Glomerular endothelial cell (primary cell): ENCODE results near the gene ERBB4. TPM values are rescaled to one million over a fixed set of nuclear protein-coding genes. Genes with fewer than 3 reads are reported as not detected.
"Not testable (repeated sequence)": the region's sequence is repeated elsewhere in the genome, so short reads cannot be mapped to it uniquely, and the experiment has no call there.

ENCODE experiments used
- DNase-seq: peaks from one replicate; pipeline ENCODE4 v3.0.0-alpha.2; 2011; ENCODE audit warnings: low read depth, low spot score; ENCODE audit errors: extremely low read depth
- total RNA-seq: library from RNA; depleted of rRNA; stranded (reverse); fragments of >200 nt; gene quantifications from 2 replicates; pipeline ENCODE4 v1.2.3, GENCODE V29; 2015

ERBB4 gene
- total RNA-seq, 1 donor from 2014 or later, result 0.18 TPM

DNA sequence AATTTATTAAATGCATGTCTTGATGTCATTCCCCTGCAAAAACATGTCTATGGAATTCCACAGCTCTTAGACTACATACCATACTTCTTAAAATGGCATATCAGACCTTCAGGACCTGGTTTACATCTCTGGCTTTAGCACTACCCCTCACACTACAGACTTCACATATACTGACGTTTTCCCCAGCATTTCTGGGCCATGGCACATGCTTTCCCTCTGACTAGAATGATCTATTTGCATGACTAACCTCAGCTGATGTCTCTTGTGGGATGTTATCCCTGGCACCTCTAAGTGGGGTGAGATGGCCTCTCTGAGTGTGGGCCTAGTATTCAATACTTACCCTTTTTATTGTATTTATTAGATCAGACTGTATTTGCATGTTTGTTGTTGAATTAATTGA lies 381.6 kb downstream of the ERBB4 start:
- DNase-seq, result no peak

DNA sequence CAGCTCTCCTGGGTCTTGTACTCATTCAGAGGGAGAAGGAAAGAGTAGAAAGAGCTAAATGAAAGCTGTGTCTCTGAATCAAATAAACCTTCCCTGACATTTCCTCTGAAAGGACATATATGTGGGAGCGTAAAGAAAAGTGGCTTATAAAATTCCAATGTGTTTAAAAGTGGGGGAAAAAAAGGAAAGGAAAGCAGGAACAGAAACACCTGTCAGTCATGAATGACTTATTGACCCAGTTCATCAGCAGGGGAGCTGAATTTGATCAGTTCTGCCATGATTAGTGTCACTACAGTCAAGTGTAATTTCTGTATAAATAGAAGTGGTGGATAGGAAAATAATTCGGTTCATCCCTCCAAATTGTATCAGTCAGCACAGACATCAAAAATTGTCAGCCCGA lies 382.5 kb downstream of the ERBB4 start:
- no peak for DNase-seq

DNA sequence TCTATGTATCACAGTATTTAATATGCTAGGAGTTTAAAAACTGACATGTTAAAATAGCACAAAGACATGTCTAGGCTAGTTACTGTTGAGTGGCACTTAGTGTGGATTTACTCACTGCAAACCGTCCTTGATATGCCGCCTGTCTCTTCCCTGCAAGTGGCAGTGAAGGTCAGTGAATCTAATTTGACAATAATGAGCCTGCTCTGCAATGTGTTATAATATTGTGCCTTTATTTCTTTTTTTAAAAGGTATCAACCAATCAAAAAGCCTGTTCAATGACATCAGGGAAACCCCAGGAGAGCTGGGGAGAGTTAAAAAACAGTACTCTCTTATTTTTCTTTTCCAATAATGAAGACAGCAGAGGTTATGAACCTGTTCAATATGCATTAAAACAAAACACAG lies 384.1 kb downstream of the ERBB4 start:
- DNase-seq, result no peak

DNA sequence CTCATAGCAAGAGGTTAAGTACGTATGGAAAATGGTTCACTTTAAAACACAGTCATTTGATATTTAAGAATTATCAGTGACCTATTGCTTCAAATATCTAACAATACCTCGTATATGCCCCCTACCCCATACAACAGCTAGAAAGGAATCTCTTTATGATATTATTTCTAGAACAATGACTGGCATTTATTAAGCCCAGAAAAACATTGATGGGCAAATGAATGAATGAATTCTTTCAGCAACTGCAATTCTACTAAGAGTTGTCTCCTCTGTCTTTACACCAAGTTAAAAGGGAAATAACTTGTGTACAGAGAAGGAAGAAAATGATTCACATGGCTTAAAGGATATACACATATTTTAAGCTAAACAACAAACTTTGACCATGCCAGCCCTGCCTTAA lies 384.7 kb downstream of the ERBB4 start:
- no peak for DNase-seq

DNA sequence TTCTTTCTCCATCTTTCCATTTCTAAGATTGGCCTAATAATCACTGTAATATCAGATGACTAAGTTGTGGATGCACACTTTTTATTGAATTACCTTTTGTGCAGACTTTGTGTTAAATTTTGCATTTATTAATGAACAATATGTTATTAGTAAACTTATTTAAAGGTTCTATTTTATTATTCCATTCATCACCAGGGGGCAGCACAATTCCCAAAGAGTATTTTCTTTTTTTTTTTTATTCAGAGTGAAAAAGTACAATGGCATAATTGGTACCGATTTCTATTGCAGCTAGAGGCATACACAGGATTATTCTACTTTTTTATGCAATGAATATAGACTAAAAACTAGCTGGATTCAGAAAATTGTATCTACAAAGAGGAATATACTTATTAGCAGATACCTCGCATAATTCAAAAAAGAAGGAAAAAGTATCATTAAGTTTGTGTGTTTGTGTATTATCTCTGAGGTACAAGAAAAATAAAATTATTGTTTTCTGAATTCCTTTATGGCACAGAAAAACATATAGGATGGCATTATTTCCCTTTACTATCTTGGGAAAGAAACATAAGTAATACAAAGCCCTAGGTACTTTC lies 390.6 kb downstream of the ERBB4 start:
- no peak for DNase-seq

DNA sequence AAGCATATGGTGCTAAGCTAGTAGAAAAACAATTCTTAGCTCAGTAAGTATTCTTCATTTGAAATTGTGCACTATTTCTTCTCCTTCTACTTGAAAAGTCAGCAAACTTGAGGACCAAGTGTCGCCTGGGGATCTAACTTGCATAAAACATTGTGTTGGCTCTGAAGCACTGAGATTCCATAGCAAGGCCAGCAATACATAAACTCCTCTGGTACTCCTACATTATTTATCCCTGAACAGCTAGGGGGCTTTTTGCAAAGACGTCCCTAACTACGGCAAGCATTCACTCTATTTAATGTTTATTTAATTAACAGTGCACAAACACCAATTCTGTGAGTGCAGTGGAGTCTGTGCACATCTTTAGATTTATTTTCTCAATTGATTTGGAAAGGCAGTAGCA lies 392.2 kb downstream of the ERBB4 start:
- no peak for DNase-seq

DNA sequence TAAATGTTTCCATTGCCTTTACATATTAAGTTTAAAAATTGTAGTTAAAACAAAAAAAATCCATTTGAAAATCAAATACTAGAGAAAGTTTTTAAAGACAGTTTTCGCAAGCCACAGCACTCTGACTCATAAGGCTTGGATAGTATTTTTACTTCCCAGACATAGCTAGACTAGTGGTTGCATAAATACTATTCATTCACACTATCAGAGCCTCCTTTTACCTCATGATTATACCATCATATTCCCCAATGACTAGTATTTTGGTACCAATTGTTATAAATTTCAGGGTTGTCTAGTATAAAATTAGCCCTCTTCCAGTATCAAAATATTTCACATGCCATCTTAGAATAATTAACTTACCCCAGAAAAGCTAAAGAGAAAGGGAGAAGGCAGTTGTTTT lies 393.5 kb downstream of the ERBB4 start:
- DNase-seq, result no peak

DNA sequence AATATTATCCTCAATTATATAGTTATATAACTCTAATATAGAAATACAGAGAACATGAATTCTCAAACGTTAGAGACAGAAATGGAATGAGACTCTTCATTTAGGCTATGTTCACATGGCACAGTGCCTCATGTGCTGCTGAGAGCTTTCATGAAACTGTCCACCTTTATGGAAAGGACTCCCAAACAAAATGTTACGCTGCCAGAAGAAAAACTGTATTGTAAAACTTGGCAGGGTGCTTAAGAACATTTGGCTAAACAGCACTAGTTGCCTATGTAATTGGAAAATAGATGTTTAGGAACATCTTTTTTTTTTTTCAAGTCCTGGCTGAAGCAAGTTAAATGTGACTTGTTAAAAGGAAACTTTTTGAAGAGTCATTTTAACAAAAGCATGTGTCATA lies 396.0 kb downstream of the ERBB4 start:
- DNase-seq, result no peak

DNA sequence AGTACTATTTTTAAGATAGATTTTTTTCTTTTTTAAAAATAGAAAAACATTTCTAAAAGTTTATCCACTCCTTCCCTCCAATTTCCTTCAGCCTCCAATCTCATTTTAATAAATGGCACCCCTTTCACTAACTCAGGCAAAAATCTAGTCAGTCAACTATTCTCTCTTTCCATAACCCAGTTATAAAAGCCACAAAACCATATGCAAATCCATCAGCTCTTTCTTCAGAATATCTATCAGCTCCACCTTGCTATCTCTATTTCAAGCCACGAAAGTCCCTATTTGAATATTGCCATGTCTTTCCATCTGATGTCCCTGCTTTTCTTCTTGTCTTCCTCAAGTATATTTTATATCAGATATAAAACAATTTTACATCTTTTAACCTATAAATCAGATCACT lies 397.1 kb downstream of the ERBB4 start:
- DNase-seq, result no peak

DNA sequence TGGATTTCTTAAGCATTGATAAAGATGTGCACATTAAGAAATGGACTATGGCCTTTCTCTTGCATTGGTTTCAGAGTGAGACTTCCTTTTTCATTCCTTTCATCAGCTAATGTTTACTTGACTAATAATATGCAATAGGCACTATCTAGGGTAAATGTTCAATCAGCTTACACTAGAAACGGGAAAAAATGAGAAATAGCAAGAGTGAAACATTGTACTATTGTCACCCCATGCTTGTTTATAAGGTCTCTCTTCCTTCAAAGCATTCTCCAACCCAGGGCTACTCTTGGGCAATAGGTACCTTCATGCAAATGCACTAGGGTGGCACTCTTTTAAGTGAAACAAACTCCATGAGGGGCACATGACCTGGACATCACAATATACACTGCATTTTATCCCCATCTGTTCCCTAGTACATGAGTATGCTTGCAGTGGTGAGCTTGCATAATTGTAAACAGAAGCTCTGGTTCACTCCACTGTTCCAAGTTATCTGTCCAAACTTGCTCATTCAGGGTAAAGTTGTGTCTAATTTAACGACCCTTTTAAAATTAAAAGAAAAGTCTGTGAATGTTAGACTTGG lies 402.3 kb downstream of the ERBB4 start:
- no peak for DNase-seq

DNA sequence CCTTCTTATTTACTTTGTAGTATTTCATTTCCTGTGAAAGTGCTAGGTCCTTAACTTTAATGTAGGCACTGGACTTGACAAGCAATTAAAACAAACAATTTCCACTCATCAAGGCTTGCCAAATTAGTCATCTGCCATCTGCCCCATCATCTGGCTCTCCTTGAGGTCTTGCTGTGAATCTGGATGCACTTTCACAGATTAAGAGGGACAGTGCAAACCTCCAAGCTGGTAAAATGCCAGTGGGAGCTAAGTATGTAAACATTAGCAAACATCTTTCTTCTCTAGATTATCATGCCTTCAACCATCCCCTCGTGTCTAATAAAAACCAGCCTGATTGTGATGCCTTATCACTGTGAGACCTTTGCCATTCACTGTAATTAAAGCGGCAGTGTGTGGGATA lies 402.9 kb downstream of the ERBB4 start:
- no peak for DNase-seq

DNA sequence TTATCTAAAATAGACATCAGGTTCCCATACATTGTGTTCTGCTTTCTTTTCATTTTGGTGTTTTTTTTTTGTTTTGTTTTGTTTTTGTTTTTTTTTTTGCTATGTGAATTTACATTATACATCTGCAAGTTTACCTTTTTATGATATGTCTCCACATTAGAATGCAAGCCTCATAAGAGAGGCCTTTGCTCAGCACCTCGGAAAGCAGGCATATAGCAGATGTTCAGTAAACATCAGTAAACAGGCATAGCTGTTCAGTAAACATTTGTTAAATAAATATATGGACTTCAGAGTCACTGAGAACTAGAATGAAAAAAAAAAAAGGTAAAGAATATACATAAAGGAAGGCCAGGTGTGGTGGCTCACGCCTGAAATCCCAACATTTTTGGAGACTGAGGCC lies 405.3 kb downstream of the ERBB4 start:
- DNase-seq, result no peak

DNA sequence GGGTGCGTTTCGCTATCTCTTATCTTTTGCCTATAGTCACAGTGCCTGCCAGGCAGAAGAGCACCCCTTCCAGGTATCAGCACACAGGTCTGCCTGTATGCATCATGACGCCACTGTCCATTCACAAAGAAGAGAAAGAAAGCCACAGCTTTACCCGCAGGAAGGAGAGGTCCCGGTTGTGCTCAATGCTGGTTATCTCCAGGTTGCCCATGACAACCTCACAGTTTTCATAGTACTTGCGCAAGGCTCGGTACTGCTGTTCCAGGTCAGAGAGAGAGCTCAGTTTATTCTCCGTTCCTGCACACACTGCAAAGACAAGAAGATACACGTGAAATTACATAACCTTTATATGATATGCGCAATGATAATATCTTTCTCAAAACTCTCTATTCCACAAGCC lies 414.0 kb downstream of the ERBB4 start:
- DNase-seq, result no peak

DNA sequence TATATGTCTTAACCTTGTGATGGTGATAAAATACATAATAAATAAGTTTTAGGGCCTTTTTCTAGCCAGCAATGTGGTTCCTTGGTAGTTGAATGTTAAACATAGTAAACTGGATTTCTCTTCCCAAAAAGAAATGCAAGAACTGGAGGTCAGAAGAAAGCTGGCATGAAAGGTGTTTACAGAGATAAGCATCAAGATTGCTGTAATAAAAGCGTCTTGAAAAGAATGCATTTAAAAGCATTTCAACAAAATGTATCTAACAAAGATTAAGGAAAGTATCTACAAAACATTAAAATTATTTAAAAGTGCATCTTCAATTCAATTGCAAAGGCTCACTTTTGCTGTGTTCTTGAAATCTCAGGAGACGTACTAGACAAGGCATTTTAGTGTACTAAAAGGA lies 419.0 kb downstream of the ERBB4 start:
- no peak for DNase-seq

DNA sequence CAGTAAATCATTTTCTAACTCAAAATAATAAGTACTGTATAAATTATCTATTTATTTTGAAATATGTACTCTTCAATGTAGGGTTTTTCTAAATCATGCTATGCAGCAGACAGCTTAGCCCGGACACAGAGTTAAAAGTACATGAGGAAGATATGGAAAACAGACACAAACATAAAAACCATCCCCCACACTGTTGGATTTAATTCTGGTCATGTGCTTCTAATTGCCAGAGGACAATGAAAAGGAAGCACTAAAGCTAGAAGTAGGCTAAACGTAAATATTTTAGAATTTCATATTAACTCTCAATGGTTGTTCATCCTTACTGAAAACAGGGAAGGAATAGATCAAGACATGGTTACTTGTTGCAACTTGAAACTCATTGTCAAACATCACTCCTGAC lies 420.7 kb downstream of the ERBB4 start:
- DNase-seq, result no peak

DNA sequence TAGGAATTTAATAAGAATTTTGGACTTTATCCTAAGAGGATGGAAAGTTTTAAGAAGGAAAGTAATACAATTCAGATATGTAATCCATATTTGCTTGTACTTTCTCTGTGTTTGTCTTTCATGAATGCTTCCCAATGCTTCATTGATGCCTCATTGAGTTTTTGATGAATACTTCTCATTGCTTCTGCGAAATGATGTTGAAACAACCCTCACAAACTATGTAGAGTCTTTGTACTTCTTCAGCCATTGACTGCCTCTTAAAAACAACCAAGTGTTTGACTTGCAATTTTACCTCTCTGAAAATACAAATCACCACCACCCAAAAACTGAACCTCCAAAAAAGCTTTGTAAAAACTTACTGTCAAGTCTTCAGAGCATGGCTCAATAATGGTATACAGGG lies 424.1 kb downstream of the ERBB4 start:
- no peak for DNase-seq

DNA sequence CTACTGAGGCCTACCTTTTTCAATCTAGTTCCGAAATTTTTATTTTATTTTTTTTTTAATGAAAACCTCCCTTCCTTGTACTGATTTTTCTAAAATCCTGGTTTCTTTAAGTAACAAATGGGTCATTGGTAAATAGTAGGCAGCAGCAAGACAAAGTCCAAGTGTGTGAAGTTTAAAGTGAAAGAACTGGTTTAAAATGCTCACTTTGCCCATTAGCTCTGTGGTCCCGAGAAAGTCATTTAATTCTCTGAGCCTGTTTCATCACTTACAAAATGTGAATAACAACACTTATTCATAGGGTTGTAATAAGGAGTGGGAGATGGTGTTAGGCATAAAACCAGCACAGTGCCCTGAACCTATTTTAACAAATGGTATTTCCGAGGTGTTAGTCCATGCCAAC lies 426.2 kb downstream of the ERBB4 start:
- no peak for DNase-seq

DNA sequence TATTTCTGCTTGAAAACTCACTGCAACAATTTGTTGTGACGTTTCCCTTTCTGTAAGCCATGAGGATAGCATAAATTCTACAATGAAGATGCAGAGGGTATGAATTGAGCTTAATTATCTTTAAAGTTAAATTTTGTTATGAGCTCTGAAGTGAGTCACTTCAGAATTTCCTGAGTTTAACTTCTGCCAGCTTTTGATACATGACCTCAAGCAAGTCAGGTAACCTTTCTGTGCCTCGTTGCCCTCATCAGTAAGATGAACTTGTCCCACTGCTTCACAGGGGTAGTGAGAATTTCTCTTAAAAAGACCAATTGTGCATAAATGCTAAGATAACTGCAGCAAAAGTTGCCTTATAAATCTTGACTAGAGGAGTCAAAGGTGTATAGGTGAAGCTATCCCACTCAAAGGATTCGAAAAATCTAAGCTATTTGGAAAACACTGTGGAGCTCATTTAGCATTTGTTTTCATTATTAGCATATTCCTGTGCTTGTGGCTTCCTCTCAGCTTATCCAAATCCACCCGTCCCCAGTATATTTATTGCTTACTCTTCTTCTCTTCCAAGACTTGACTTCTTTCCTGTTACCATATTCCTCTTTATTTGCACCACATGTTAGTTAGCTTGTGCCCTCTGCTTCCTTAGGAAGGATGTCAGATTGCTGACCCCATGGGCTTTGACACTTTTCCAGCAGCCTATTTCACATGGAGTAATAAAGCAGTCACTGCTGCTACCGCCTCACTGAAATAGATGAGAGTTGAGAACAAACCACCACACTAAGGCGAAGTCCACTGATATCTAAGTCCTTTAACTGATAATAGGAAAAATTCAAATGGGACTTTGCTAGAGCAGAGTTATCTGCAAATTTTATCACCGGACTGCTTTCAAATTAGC lies 428.6 kb downstream of the ERBB4 start:
- no peak for DNase-seq

DNA sequence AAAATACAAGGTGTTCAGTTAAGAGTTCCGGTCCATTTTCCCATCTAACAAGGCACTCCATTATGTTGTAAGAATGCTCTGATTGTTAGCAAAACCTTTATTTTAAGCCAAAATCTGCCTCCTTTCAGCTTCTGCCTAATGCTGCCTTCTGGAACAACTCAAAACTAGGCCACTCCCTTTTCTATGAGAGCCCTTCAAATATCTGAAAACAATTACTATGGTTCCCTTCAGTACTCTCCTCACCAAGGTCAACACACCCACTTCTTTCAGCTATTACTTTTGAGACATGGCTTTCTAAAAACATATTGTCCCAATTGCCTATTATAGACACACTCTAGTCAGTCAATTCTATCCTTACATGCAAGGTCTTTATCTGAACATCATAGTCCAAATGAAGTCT lies 429.4 kb downstream of the ERBB4 start:
- DNase-seq, result no peak

DNA sequence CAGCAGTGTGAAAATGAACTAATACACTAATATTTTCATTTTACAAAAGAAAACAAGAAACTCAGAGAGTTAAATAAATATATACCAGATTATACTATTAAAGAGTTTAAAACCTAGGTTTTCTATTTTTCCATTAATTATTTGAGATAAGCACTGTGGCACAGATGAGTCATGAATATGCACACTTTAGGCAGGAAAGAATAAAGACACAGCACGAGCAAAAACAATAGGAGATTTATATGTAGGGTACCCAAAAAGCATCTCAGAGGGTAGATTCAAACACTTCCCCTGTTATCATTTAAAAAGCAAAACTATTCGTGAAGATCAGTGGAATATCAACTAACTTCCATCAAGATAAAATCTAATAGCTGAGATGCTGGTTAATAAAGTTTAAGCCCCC lies 430.6 kb downstream of the ERBB4 start:
- no peak for DNase-seq

DNA sequence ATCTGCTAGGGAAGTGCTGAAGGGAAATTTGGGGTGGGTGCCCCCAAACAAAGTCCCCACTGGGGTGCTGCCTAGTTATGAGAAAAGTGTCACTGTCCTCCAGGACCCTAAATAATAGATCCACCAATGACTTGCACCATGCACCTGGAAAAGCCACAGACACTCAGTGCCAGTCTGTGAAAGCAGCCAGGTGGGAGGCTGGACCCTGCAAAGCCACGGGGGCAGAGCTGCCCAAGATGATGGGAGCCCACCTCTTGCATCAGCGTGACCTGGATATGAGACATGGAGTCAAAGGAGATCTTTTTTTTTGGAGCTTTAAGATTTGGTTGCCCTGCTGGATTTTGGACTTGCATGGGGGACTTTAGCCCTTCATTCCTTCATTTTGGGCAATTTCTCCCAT lies 431.6 kb downstream of the ERBB4 start:
- no peak for DNase-seq

DNA sequence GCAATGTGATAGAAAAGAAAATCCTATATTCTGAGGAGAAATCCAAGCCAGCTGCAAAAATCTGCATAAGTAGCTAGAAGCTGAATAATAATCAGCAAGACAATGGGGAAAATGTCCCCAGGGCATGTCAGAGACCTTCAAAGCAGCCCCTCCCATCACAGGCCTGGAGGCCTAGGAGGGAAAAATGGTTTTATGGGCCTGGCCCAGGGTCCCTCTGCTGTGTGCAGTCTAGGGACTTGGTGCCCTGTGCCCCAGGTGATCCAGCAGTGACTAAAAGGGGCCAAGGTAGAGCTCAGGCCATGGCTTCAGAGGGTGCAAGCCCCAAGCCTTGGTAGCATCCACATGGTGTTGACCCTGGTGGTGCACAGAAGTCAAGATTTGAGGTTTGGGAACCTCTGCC lies 432.1 kb downstream of the ERBB4 start:
- not testable (repeated sequence) for DNase-seq
